Measurements from ENCODE around the gene MRO.

- TF ChIP-seq TAF1 (IDR thresholded peaks at IDR 0.05; ENCODE audit: borderline replicate concordance, insufficient read depth, low read length) (no peak), SIN3A (IDR thresholded peaks at IDR 0.05; ENCODE audit: borderline replicate concordance, insufficient read depth, low read length) (no peak), FOXP2 (optimal IDR thresholded peaks at IDR 0.05; ENCODE audit: borderline replicate concordance, extremely low read depth, extremely low read length, insufficient read depth) (no peak)
- TF ChIP-seq, protein P1, sequence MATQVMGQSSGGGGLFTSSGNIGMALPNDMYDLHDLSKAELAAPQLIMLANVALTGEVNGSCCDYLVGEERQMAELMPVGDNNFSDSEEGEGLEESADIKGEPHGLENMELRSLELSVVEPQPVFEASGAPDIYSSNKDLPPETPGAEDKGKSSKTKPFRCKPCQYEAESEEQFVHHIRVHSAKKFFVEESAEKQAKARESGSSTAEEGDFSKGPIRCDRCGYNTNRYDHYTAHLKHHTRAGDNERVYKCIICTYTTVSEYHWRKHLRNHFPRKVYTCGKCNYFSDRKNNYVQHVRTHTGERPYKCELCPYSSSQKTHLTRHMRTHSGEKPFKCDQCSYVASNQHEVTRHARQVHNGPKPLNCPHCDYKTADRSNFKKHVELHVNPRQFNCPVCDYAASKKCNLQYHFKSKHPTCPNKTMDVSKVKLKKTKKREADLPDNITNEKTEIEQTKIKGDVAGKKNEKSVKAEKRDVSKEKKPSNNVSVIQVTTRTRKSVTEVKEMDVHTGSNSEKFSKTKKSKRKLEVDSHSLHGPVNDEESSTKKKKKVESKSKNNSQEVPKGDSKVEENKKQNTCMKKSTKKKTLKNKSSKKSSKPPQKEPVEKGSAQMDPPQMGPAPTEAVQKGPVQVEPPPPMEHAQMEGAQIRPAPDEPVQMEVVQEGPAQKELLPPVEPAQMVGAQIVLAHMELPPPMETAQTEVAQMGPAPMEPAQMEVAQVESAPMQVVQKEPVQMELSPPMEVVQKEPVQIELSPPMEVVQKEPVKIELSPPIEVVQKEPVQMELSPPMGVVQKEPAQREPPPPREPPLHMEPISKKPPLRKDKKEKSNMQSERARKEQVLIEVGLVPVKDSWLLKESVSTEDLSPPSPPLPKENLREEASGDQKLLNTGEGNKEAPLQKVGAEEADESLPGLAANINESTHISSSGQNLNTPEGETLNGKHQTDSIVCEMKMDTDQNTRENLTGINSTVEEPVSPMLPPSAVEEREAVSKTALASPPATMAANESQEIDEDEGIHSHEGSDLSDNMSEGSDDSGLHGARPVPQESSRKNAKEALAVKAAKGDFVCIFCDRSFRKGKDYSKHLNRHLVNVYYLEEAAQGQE (IDR thresholded peaks at IDR 0.05; ENCODE audit: insufficient read depth in 1 of 2, low read depth in 2 of 2, low read length in 2 of 2), result no peak
Observed at GRCh38 chr18:50775207-50775606, 44.6 kb downstream of the MRO start.

Data from PFSK-1 (cell line).